B cell (primary cell): Measurements from ENCODE around the gene MED27. TPM values are rescaled to one million over a fixed set of nuclear protein-coding genes. Genes with fewer than 3 reads are reported as not detected.

Experiments used
- ATAC-seq: fragments of 200-7000 bp; cut with Tn5 transposase; one replicate; pipeline ENCODE4 v1.10.0; 2021; ENCODE audit warnings: low read depth, mild to moderate bottlenecking, moderate number of reproducible peaks, moderate library complexity
- CTCF ChIA-PET: fragments of 350-600 bp; sonication (Branson Sonifier 250); formaldehyde crosslinking; loops from one replicate; lab custom pipeline; 2021; ENCODE audit warnings: antibody characterized with exemption, inconsistent platforms; lab: Charles Lee
- POLR2A ChIA-PET: fragments of 350-600 bp; sonication (Branson Sonifier 250); formaldehyde crosslinking; loops from one replicate; lab custom pipeline; 2021; ENCODE audit warnings: antibody characterized with exemption; lab: Charles Lee
- DNase-seq: peaks from one replicate; pipeline ENCODE4 v3.0.0; 2013
- H2AFZ ChIP-seq: 2 replicates; pipeline ENCODE4 v1.6.1; 2012; ENCODE audit warnings: mild to moderate bottlenecking, low read depth, low read length; ENCODE audit not compliant: insufficient read depth, poor library complexity, severe bottlenecking
- H3K27ac ChIP-seq, 2 donors: 1 replicate in 1 of 2; 2 replicates in 1 of 2; pipeline ENCODE4 v1.5.1; 2012 to 2013; ENCODE audit warnings: low read length in 2 of 2, mild to moderate bottlenecking in 2 of 2, moderate library complexity in 1 of 2
- H3K27me3 ChIP-seq, 4 experiments: fragments of 200-600 bp in 1 of 4; sonication (generic) in 1 of 4; replicated peaks in 1 of 4; 1 replicate in 2 of 4; 2 replicates in 2 of 4; pipeline versions ENCODE4 v1.6.1 to v1.7.0; 2013 to 2016; ENCODE audit warnings: low read length in 3 of 4, mild to moderate bottlenecking in 2 of 4, mixed read lengths in 1 of 4, moderate library complexity in 1 of 4; ENCODE audit not compliant: insufficient read depth in 4 of 4, control insufficient read depth in 3 of 4; ENCODE audit errors: control extremely low read depth in 1 of 4
- H3K36me3 ChIP-seq, 2 experiments: replicated peaks in 1 of 2; 1 replicate in 1 of 2; 2 replicates in 1 of 2; pipeline versions ENCODE4 v1.6.1 to v1.7.1; 2013; ENCODE audit warnings: low read length in 1 of 2; ENCODE audit not compliant: insufficient read depth in 2 of 2, control insufficient read depth in 1 of 2; ENCODE audit errors: control extremely low read depth in 1 of 2, extremely low read depth in 1 of 2
- H3K4me1 ChIP-seq, 2 donors: fragments of 200-600 bp in 1 of 2; sonication (generic) in 1 of 2; 1 replicate in 1 of 2; 2 replicates in 1 of 2; pipeline versions ENCODE4 v1.5.1 to v1.6.1; 2013 to 2017; ENCODE audit warnings: low read length in 2 of 2; ENCODE audit not compliant: control insufficient read depth in 2 of 2, insufficient read depth in 2 of 2
- H3K4me2 ChIP-seq: replicated peaks from 2 replicates; pipeline ENCODE3; 2012; ENCODE audit warnings: mild to moderate bottlenecking, low read depth, low read length; ENCODE audit not compliant: poor library complexity, severe bottlenecking
- H3K4me3 ChIP-seq, 5 experiments: fragments of 200-600 bp in 1 of 5; sonication (generic) in 1 of 5; 1 replicate in 3 of 5; 2 replicates in 2 of 5; pipeline versions ENCODE4 v1.5.1 to v1.7.0; 2011 to 2016; ENCODE audit warnings: low read length in 4 of 5, mild to moderate bottlenecking in 4 of 5, low read depth in 2 of 5, control low read depth in 1 of 5, moderate library complexity in 1 of 5; ENCODE audit not compliant: insufficient read depth in 1 of 5; ENCODE audit errors: control extremely low read depth in 1 of 5, extremely low read depth in 1 of 5
- H3K79me2 ChIP-seq: fragments of 200-600 bp; sonication (generic); one replicate; pipeline ENCODE4 v1.6.0; 2016; ENCODE audit warnings: low read length; ENCODE audit not compliant: control insufficient read depth, insufficient read depth
- H3K9ac ChIP-seq: fragments of 200-600 bp; sonication (generic); 2 replicates; pipeline ENCODE4 v1.6.1; 2017; ENCODE audit warnings: mild to moderate bottlenecking, low read length, moderate library complexity
- H3K9me3 ChIP-seq, 3 donors: one replicate each; pipeline versions ENCODE4 v1.6.1 to v1.7.1; 2013; ENCODE audit warnings: low read length in 2 of 3; ENCODE audit not compliant: control insufficient read depth in 2 of 3, insufficient read depth in 1 of 3; ENCODE audit errors: control extremely low read depth in 1 of 3
- H4K20me1 ChIP-seq: 2 replicates; pipeline ENCODE4 v1.6.0; 2012; ENCODE audit warnings: mild to moderate bottlenecking, low read length; ENCODE audit not compliant: insufficient read depth, control insufficient read depth, poor library complexity, severe bottlenecking
- H3K27ac Mint-ChIP-seq: one replicate; pipeline ENCODE4 v1.8.0; 2021; ENCODE audit warnings: mixed read lengths
- H3K27me3 Mint-ChIP-seq: one replicate; pipeline ENCODE4 v1.8.0; 2021; ENCODE audit warnings: mixed read lengths
- H3K4me1 Mint-ChIP-seq: one replicate; pipeline ENCODE4 v1.8.0; 2021; ENCODE audit warnings: mixed read lengths
- H3K4me3 Mint-ChIP-seq: one replicate; pipeline ENCODE4 v1.8.0; 2021; ENCODE audit warnings: mixed read lengths
- H3K9me3 Mint-ChIP-seq: one replicate; pipeline ENCODE4 v1.8.0; 2022; ENCODE audit warnings: mixed read lengths; ENCODE audit not compliant: insufficient read depth
- CTCF ChIP-seq: fragments of 200-600 bp; IDR thresholded peaks from one replicate; pipeline ENCODE4 v1.8.0; 2022; ENCODE audit warnings: antibody characterized with exemption, mild to moderate bottlenecking
- EZH2 ChIP-seq: IDR thresholded peaks from 2 replicates; pipeline ENCODE4 v1.6.1; 2012; ENCODE audit warnings: borderline replicate concordance, low read depth, mild to moderate bottlenecking, moderate library complexity, low read length; ENCODE audit not compliant: insufficient read depth, poor library complexity, severe bottlenecking
- whole genome bisulfite sequencing: methylation state at CpG from one replicate; pipeline ENCODE4 v1.1.5; 2013; ENCODE audit warnings: missing lambda C conversion rate; ENCODE audit not compliant: insufficient coverage; 5-methylcytosine and 5-hydroxymethylcytosine counted together
- intact Hi-C: fragments of 100-400 bp; cut with micrococcal nuclease; formaldehyde crosslinking; loops from one replicate; pipeline ENCODE4 v1.10.0; 2022
- polyA plus RNA-seq: library from polyadenylated mRNA; depleted of rRNA; stranded (reverse); fragments of >200 nt; gene quantifications from 2 replicates; pipeline ENCODE4 v1.2.3, GENCODE V29; 2012
- total RNA-seq, 2 donors: library from RNA; stranded (reverse); fragments of 120-200 nt in 1 of 2; gene quantifications; 1 replicate in 1 of 2; 2 replicates in 1 of 2; pipeline versions ENCODE4 v1.2.3 to v1.2.4, GENCODE V29; 2013 to 2022

The MED27 gene
- total and polyA plus RNA-seq, 2 donors (not counting 1 experiment from before 2014, with no cell fraction given), result 17.4 to 17.7 TPM

- Histone ChIP-seq H3K27ac (no peak overlapping the region), H3K4me1 (no peaks in the 10 kb centered on the region), H3K4me3 (no peak overlapping the region), H4K20me1 (no peaks in the 10 kb centered on the region), H3K79me2 (no peaks in the 10 kb centered on the region), H3K27me3 (peaks cover 0 to 17% (median 0%) of the 10 kb centered on the region in 4 experiments), H3K9ac (no peak overlapping the region), H3K36me3 (no peaks in the 10 kb centered on the region), H2AFZ (no peak overlapping the region), H3K4me2 (no peak overlapping the region), H3K9me3 (peaks cover 0 to 3% (median 0%) of the 10 kb centered on the region in 3 donors)
- intact Hi-C loops, result no loop called here
- 78% methylated on average over 22 of the region's 23 CpGs for WGBS
- DNase-seq, result no peak
- TF ChIP-seq CTCF, result no peak
- TF ChIP-seq EZH2, result no peak
- peaks cover 37% of the 10 kb centered on the region for H3K27me3 Mint-ChIP-seq
- ATAC-seq, result no peak
- ChIA-PET CTCF (no interaction called here), POLR2A (no interaction called here)
- no peaks in the 10 kb centered on the region for H3K9me3 Mint-ChIP-seq
- H3K4me3 Mint-ChIP-seq, result no peak overlapping the region
- no peaks in the 10 kb centered on the region for H3K4me1 Mint-ChIP-seq
- H3K27ac Mint-ChIP-seq, result no peak overlapping the region
Observed at GRCh38 chr9:131810351-131811170, 269.1 kb downstream of the MED27 start.

Other genes starting within 250 kb of the MED27 start
- 6.6 and 8.6 TPM in 2 replicates for gene NTNG2, start 82.2 kb upstream of the MED27 start, total RNA-seq
- gene NTNG2, start 82.2 kb upstream of the MED27 start, polyA plus RNA-seq, result 5.0 and 8.9 TPM in 2 replicates